Measurements from ENCODE around the gene TNFRSF19.

TNFRSF19 gene

DNA sequence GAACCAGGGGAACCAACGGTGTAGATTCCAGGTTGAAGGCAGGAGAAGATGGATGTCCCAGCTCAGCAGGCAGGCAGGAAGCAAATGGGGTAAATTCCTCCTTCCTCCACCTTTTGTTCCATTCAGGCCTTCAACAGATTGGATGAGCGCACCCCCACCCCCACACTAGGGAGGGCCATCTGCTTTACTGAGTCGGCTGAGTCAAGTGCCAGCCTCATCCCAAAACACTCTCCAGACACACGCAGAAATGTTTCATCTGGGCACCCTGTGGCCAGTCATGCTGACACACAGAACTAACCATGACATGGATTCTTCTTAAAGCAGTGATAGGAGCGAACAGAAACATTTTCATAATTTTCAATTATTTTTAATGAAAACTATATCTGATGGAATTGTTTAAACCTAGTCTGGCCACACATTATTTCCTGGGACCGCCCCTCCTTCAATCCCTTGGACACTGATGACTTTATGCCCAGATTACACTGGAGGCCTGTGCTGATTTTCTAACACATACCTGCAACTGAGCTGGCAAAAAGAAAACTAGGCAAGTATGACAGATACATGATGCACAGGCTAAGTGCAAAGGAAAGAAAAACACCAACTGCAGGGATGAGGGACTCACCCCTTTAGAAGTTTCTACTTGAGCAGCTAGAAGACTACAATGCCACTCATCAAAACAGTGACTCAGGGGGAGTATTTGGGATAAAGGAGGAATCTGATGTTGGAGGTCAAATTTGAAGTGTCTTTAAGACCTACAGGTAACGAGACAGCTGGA lies 154.2 kb downstream of the TNFRSF19 start:
- no peak for DNase-seq

All from CD4-positive, alpha-beta T cell treated with Interferon gamma for 1 hour (primary cell).